Measurements from ENCODE around the gene SAE1. TPM values are rescaled to one million over a fixed set of nuclear protein-coding genes. Genes with fewer than 3 reads are reported as not detected.

The SAE1 gene
- total RNA-seq, 2 experiments from 2014 or later: 162 to 168 TPM

DNA sequence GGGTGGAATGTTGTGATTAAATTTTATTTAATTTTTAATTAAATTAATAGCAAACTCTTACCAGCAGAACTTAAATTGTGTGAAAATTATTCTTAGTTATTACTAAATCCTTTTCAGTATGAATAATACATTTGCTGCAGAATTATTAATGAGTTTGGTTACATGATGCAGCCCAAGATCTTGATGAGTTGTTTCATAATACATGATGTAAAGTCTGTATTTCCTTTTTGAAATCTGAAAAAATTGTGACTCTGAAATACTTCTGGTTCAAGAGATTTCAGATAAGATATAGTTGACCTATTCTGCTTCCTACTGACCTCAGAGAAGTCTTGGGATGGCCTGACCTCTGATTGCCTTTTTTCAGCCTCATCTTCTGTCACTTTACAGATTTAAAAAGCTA lies 11.1 kb downstream of the SAE1 start:
- H3K27me3 Mint-ChIP-seq: no peaks in the 10 kb centered on the region

DNA sequence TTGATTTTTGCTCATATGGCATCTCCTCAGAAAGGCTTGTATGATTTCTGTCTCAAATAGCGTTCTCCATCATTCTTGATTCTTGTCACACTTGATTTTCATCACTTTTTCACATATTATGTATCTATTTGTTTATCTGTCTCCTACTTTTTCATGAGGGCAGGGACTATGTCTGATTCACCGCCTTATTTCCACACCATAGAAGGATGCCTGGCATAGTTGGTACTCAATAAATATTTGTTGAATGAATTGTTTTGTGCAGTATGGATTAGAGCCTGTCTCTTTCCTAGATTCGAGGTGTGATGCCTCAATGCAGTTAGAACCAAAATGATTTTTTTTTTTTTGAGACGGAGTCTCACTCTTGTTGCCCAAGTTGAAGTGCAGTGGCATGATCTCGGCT lies 12.1 kb downstream of the SAE1 start:
- no peaks in the 10 kb centered on the region for H3K9me3 Mint-ChIP-seq
- DNase-seq: no peak
- ChIA-PET POLR2A (no interaction called here), CTCF (interaction anchor here (1.0 to 4.6 kb wide), 6 partner anchors 8 to 104 kb away, joined by 3 to 24 read pairs (median 6); partner anchors contain the start of gene SAE1)
- no peaks in the 10 kb centered on the region for H3K27me3 Mint-ChIP-seq
- no peak overlapping the region for H3K4me3 Mint-ChIP-seq
- H3K4me1 Mint-ChIP-seq: peaks cover 50% of the 10 kb centered on the region
- peak overlapping the region; percentile 25 for H3K27ac Mint-ChIP-seq
- H3K36me3 Mint-ChIP-seq (ENCODE audit: low read depth): peaks cover 53% of the 10 kb centered on the region

More for the DNA sequence above, 11.1 kb downstream of the SAE1 start:
- POLR2A ChIA-PET: no interaction called here
- CTCF ChIA-PET: interaction anchor here (1.8 kb wide), 1 partner anchor 9 kb away, joined by 5 read pairs; no protein-coding TSS in a partner anchor
- Mint-ChIP-seq H3K27ac (no peak overlapping the region), H3K4me1 (peaks cover 47% of the 10 kb centered on the region), H3K36me3 (ENCODE audit: low read depth) (peaks cover 50% of the 10 kb centered on the region), H3K9me3 (no peaks in the 10 kb centered on the region), H3K4me3 (no peak overlapping the region)
- no peak for DNase-seq

DNA sequence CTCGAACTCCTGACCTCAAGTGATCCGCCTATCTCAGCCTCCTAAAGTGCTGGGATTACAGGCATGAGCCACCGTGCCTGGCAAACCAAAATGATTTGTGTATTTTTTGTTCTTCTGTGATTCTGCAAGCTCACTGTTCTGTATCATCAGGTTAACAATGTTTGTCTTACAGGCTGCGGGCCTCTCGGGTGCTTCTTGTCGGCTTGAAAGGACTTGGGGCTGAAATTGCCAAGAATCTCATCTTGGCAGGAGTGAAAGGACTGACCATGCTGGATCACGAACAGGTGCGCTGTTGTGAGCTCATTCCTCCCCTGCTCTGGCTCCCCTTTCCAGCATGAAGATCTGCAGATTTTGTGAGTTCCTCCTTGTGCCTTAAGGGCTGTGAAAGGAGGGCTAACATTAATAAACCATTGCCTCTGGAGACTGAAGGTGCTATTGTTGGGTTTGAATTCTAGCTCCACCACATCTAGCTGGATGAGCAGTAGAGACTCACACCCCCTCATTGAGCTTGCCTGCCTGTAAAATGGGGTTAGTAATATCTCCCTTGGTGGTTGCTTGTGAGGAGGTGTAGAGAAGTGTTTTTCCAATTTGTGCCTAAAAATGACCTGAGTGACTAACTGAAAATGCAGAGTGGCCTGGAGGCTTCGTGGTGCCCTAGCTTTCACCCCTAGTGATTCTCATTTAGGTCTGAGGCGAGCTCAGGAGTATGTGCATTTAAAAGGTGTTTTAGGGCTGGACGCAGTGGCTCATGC lies 12.9 kb downstream of the SAE1 start:
- Mint-ChIP-seq H3K4me1 (peaks cover 53% of the 10 kb centered on the region), H3K9me3 (no peaks in the 10 kb centered on the region), H3K27me3 (no peaks in the 10 kb centered on the region), H3K36me3 (ENCODE audit: low read depth) (peaks cover 59% of the 10 kb centered on the region), H3K4me3 (no peak overlapping the region), H3K27ac (peak overlapping the region; percentile 32)
- no peak for DNase-seq
- ChIA-PET POLR2A (no interaction called here), CTCF (interaction anchor here (0.5 to 4.6 kb wide), 7 partner anchors 11 to 124 kb away, joined by 3 to 24 read pairs (median 5); partner anchors contain the start of genes NPAS1 and SAE1)

DNA sequence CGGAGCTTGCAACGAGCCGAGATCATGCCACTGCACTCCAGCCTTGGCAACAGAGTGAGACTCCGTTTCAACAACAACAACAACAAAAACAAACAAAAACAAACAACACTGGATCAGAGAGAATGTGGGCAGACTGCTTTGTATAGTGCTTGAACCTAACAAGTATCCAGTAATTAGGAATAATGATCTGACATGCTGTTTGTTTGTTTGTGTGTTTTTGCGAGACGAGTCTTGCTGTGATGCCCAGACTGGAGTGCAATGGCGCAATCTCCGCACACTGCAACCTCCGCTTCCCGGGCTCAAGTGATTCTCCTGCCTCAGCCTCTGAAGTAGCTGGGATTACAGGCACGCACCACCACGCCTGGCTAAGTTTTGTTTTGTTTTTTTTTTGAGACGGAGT lies 14.0 kb downstream of the SAE1 start:
- DNase-seq: no peak
- ChIA-PET POLR2A (interaction anchor here (0.6 kb wide), 1 partner anchor 215 kb away, joined by 10 read pairs; no protein-coding TSS in a partner anchor), CTCF (interaction anchor here (1.4 to 4.6 kb wide), 3 partner anchors 12 to 100 kb away, joined by 3 to 24 read pairs (median 16); partner anchors contain the start of gene SAE1)
- Mint-ChIP-seq H3K36me3 (ENCODE audit: low read depth) (peaks cover 62% of the 10 kb centered on the region), H3K27me3 (no peaks in the 10 kb centered on the region), H3K27ac (no peak overlapping the region), H3K9me3 (no peaks in the 10 kb centered on the region), H3K4me1 (peaks cover 55% of the 10 kb centered on the region), H3K4me3 (no peak overlapping the region)

DNA sequence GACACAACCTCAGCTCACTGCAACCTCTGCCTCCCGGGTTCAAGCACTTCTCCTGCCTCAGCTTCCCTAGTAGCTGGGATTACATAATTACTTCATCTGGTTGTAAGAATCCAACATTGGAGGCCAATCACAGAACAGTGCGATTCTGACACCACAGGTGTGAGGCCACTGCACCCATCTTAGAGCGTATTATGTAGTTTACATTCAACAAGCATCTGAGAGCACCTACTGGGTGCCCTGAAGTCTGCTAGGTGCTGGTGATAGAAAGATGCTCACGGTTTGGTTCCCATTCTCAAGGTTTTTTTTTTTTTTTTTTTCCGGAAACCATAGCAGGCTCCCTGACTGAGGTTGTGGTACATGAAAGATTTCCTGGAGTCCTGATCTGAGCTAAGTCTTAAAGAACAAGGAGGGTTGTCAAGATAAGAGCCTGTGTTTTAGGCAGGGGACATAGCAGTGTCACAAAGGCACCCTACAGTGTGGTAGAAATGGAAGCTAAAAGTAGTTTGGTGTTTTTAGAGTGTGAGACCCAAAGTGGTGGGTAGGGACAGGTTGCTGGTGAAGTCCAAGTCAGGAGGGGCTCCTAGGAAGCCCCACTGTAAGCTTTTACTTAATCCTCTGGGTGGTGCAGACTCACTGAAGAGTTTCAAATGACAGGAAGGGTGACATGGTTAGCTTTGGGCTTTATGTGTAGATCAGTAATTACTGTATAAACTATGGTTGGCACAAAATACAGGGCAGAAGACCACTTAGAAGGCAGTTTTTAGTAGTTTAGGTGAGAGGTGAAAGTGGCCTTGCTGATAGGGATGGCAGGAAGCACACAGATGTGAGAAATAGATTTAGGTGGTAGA lies 15.2 kb downstream of the SAE1 start:
- no peaks in the 10 kb centered on the region for H3K27me3 Mint-ChIP-seq
- peaks cover 64% of the 10 kb centered on the region for H3K4me1 Mint-ChIP-seq
- H3K4me3 Mint-ChIP-seq: peak overlapping the region; percentile 28
- H3K9me3 Mint-ChIP-seq: no peaks in the 10 kb centered on the region
- peaks cover 72% of the 10 kb centered on the region for H3K36me3 Mint-ChIP-seq (ENCODE audit: low read depth)
- ChIA-PET CTCF (interaction anchor here (0.5 to 4.6 kb wide), 12 partner anchors 12 to 1432 kb away, joined by 3 to 24 read pairs (median 4); partner anchors contain the start of gene SAE1), POLR2A (interaction anchor here (0.8 kb wide), 1 partner anchor 98 kb away, joined by 4 read pairs; no protein-coding TSS in a partner anchor)
- peak; percentile 39 for DNase-seq
- H3K27ac Mint-ChIP-seq: peak overlapping the region; percentile 86

GRCh38 chr19:47146920-47147319 lies 16.3 kb downstream of the SAE1 start:
- Mint-ChIP-seq H3K36me3 (ENCODE audit: low read depth) (peaks cover 76% of the 10 kb centered on the region), H3K27me3 (no peaks in the 10 kb centered on the region), H3K9me3 (no peaks in the 10 kb centered on the region), H3K27ac (peak overlapping the region; percentile 86), H3K4me3 (no peak overlapping the region), H3K4me1 (peaks cover 67% of the 10 kb centered on the region)
- CTCF ChIA-PET: interaction anchor here (0.6 to 4.6 kb wide), 7 partner anchors 11 to 560 kb away, joined by 3 to 31 read pairs (median 4); partner anchors contain the start of gene SAE1
- POLR2A ChIA-PET: no interaction called here
- DNase-seq: no peak

- H3K4me1 Mint-ChIP-seq: peaks cover 54% of the 10 kb centered on the region
Measured at GRCh38 chr19:47151627-47152026, 21.0 kb downstream of the SAE1 start.

GRCh38 chr19:47152205-47152604 lies 21.6 kb downstream of the SAE1 start:
- DNase-seq: no peak
- H3K27me3 Mint-ChIP-seq: no peaks in the 10 kb centered on the region
- ChIA-PET POLR2A (no interaction called here), CTCF (interaction anchor here (8.6 kb wide), 1 partner anchor 94 kb away, joined by 70 read pairs; no protein-coding TSS in a partner anchor)
- H3K4me3 Mint-ChIP-seq: no peak overlapping the region
- H3K4me1 Mint-ChIP-seq: peaks cover 55% of the 10 kb centered on the region
- H3K27ac Mint-ChIP-seq: no peak overlapping the region
- H3K9me3 Mint-ChIP-seq: no peaks in the 10 kb centered on the region
- H3K36me3 Mint-ChIP-seq (ENCODE audit: low read depth): peaks cover 76% of the 10 kb centered on the region

More at GRCh38 chr19:47151627-47152026, 21.0 kb downstream of the SAE1 start:
- Mint-ChIP-seq H3K27me3 (no peaks in the 10 kb centered on the region), H3K9me3 (no peaks in the 10 kb centered on the region), H3K4me3 (no peak overlapping the region), H3K27ac (no peak overlapping the region), H3K36me3 (ENCODE audit: low read depth) (peaks cover 75% of the 10 kb centered on the region)
- CTCF ChIA-PET: interaction anchor here (1.9 kb wide), 1 partner anchor 7 kb away, joined by 9 read pairs; no protein-coding TSS in a partner anchor
- DNase-seq: no peak
- POLR2A ChIA-PET: no interaction called here

- Mint-ChIP-seq H3K27me3 (no peaks in the 10 kb centered on the region), H3K4me1 (peaks cover 59% of the 10 kb centered on the region), H3K9me3 (no peaks in the 10 kb centered on the region), H3K27ac (no peak overlapping the region), H3K4me3 (no peak overlapping the region), H3K36me3 (ENCODE audit: low read depth) (peaks cover 78% of the 10 kb centered on the region)
- DNase-seq: no peak
- ChIA-PET CTCF (interaction anchor here (8.6 kb wide), 1 partner anchor 93 kb away, joined by 70 read pairs; no protein-coding TSS in a partner anchor), POLR2A (no interaction called here)
Measured at GRCh38 chr19:47152632-47153031, 22.0 kb downstream of the SAE1 start.

DNA sequence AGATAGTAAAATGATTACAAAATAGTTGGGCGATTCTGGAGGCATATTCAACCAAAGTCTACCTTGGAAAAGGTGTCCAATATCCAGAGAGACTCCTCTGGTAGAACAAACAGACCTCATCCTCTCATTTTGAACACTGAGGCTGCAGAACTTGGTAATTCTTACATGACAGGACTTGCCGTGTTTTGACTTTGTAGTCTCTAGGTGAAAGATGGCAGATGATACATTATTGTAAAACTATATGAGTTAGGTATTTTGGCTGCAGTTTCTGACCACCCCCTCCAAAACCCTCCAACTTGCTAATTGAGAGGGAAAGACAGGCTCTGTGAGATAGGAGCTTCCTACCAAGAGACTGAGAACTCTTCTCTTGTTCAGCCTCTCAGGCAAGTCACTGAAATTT lies 22.6 kb downstream of the SAE1 start:
- Mint-ChIP-seq H3K4me3 (no peak overlapping the region), H3K27me3 (no peaks in the 10 kb centered on the region), H3K9me3 (no peaks in the 10 kb centered on the region), H3K4me1 (peaks cover 60% of the 10 kb centered on the region), H3K27ac (no peak overlapping the region), H3K36me3 (ENCODE audit: low read depth) (peaks cover 79% of the 10 kb centered on the region)
- POLR2A ChIA-PET: no interaction called here
- CTCF ChIA-PET: interaction anchor here (8.6 kb wide), 1 partner anchor 93 kb away, joined by 70 read pairs; no protein-coding TSS in a partner anchor
- DNase-seq: no peak

- Mint-ChIP-seq H3K27ac (no peak overlapping the region), H3K36me3 (ENCODE audit: low read depth) (peaks cover 77% of the 10 kb centered on the region), H3K27me3 (no peaks in the 10 kb centered on the region), H3K9me3 (no peaks in the 10 kb centered on the region), H3K4me3 (no peak overlapping the region), H3K4me1 (peaks cover 64% of the 10 kb centered on the region)
- POLR2A ChIA-PET: no interaction called here
- CTCF ChIA-PET: interaction anchor here (0.6 to 8.6 kb wide), 3 partner anchors 37 to 275 kb away, joined by 3 to 70 read pairs (median 4); no protein-coding TSS in a partner anchor
- no peak for DNase-seq
Measured at GRCh38 chr19:47155148-47155547, 24.5 kb downstream of the SAE1 start.

DNA sequence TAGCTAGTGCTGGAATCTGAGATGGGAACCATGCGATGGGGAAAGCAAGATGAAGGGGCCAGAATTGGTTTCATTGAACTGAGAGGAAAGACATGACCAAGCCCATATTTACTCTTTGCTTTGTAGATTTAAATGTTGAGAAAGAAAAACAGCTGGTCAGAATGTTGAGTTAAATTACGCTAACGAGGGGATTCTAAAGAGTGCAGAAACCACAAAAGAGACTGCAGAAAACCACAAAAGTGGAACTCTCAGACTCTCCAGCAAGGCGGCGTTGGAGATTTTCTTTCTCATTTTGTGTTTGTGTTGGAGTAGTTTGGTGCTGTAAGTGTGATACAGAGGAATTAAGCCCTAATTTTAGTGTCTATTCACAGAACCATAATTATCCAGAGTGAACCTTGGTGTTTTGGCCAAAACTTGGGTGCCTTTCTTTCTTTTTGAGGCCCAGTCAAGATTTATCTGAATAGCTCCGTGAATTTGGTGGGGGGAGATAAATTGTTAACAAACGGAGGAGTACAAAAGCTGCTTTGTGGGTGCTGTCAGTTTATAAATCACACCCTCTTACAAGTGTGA lies 26.3 kb downstream of the SAE1 start:
- peaks cover 67% of the 10 kb centered on the region for H3K36me3 Mint-ChIP-seq (ENCODE audit: low read depth)
- peak; percentile 37 for DNase-seq
- H3K27ac Mint-ChIP-seq: peak overlapping the region; percentile 75
- H3K9me3 Mint-ChIP-seq: no peaks in the 10 kb centered on the region
- CTCF ChIA-PET: interaction anchor here (0.5 to 8.6 kb wide), 7 partner anchors 11 to 89 kb away, joined by 3 to 70 read pairs (median 7); no protein-coding TSS in a partner anchor
- peaks cover 60% of the 10 kb centered on the region for H3K4me1 Mint-ChIP-seq
- POLR2A ChIA-PET: interaction anchor here (1.4 kb wide), 1 partner anchor 73 kb away, joined by 3 read pairs; no protein-coding TSS in a partner anchor
- H3K4me3 Mint-ChIP-seq: peak overlapping the region; percentile 55
- no peaks in the 10 kb centered on the region for H3K27me3 Mint-ChIP-seq
